K562 (cell line): ENCODE results near the gene TMEM87B. TPM values are rescaled to one million over a fixed set of nuclear protein-coding genes. Genes with fewer than 3 reads are reported as not detected.

ENCODE experiments used
- ATAC-seq: fragments of 200-7000 bp; cut with Tn5 transposase; 3 replicates; pipeline ENCODE4 v1.9.1; 2020; ENCODE audit warnings: moderate library complexity
- BruUV-seq: library from RNA; stranded (reverse); fragments of 400-500 nt; replicated peaks from 2 replicates; lab custom pipeline; 2021; lab: Mats Ljungman, UMichigan
- CTCF ChIA-PET: fragments of 300-600 bp; formaldehyde crosslinking; extraction: SDS; loops from one replicate; lab custom pipeline; 2021; ENCODE audit warnings: low intra/inter-chr PET ratio; lab: Yijun Ruan, JAX
- POLR2A ChIA-PET: fragments of 300-600, 350-650 bp; sonication (Branson Sonifier 250); formaldehyde crosslinking; extraction: SDS; loops from one replicate; lab custom pipeline; 2021; ENCODE audit warnings: antibody characterized with exemption, inconsistent platforms; lab: Yijun Ruan, JAX
- DNase-seq, 4 experiments: peaks; one replicate each; pipeline versions ENCODE4 v3.0.0 to v3.0.0-alpha.2; 2011 to 2018; ENCODE audit warnings: low spot score in 3 of 4, mixed read lengths in 3 of 4; ENCODE audit errors: extremely low read depth in 1 of 4
- FAIRE-seq: peaks from 2 replicates; lab custom pipeline; 2011; peaks lifted over from hg19 to GRCh38; lab: Jason Lieb, UNC
- H2AFZ ChIP-seq: 2 replicates; pipeline ENCODE4 v1.6.0; 2011; ENCODE audit warnings: low read depth, low read length, control low read depth, inconsistent platforms
- H3K27ac ChIP-seq: fragments of 200-600 bp; 3 replicates; pipeline ENCODE4 v1.8.0; 2011; ENCODE audit warnings: low read depth, mild to moderate bottlenecking, control low read depth, inconsistent platforms, low read length, moderate library complexity, mixed read lengths; ENCODE audit errors: extremely low read depth
- H3K27me3 ChIP-seq, 2 experiments: fragments of 300-600 bp in 1 of 2; 2 replicates in 1 of 2; 3 replicates in 1 of 2; pipeline versions ENCODE4 v1.6.0 to v1.8.0; 2011; ENCODE audit warnings: inconsistent platforms in 2 of 2, low read length in 2 of 2, mild to moderate bottlenecking in 1 of 2, mixed read lengths in 1 of 2, moderate library complexity in 1 of 2; ENCODE audit not compliant: control insufficient read depth in 2 of 2, insufficient read depth in 2 of 2
- H3K36me3 ChIP-seq: fragments of 300-600 bp; 3 replicates; pipeline ENCODE4 v1.8.0; 2011; ENCODE audit warnings: mild to moderate bottlenecking, low read length, inconsistent platforms; ENCODE audit not compliant: control insufficient read depth, insufficient read depth
- H3K4me1 ChIP-seq, 2 experiments: fragments of 200-600 bp in 1 of 2; replicated peaks in 1 of 2; 2 replicates in 1 of 2; 3 replicates in 1 of 2; pipeline versions ENCODE4 v1.5.1 to v1.8.0; 2011; ENCODE audit warnings: inconsistent platforms in 2 of 2, low read length in 2 of 2, mild to moderate bottlenecking in 1 of 2, mixed read lengths in 1 of 2, moderate library complexity in 1 of 2; ENCODE audit not compliant: control insufficient read depth in 2 of 2, insufficient read depth in 2 of 2
- H3K4me2 ChIP-seq: 2 replicates; pipeline ENCODE4 v1.6.1; 2011; ENCODE audit warnings: low read length, control low read depth, inconsistent platforms, mixed read lengths; ENCODE audit not compliant: insufficient read depth
- H3K4me3 ChIP-seq: fragments of 200-600 bp; sonication (generic), shearing (Covaris generic); 2 replicates; pipeline ENCODE4 v1.5.1; 2016; ENCODE audit warnings: control low read depth, inconsistent platforms
- H3K79me2 ChIP-seq: fragments of 200-600 bp; 3 replicates; pipeline ENCODE4 v1.8.0; 2011; ENCODE audit warnings: low read length, inconsistent platforms; ENCODE audit not compliant: control insufficient read depth, insufficient read depth
- H3K9ac ChIP-seq, 2 experiments: 2 replicates each; pipeline versions ENCODE4 v1.6.0 to v1.6.1; 2011; ENCODE audit warnings: low read depth in 2 of 2, low read length in 2 of 2, control low read depth in 1 of 2, inconsistent platforms in 1 of 2, mild to moderate bottlenecking in 1 of 2, mixed read lengths in 1 of 2; ENCODE audit not compliant: insufficient read depth in 1 of 2
- H3K9me1 ChIP-seq: one replicate; pipeline ENCODE4 v1.6.0; 2011; ENCODE audit warnings: inconsistent platforms, mild to moderate bottlenecking, low read length, moderate library complexity; ENCODE audit not compliant: control insufficient read depth, insufficient read depth
- H3K9me3 ChIP-seq: replicated peaks from 2 replicates; pipeline ENCODE4 v1.5.1; 2011; ENCODE audit warnings: low read depth, low read length, inconsistent platforms; ENCODE audit not compliant: control insufficient read depth, insufficient read depth
- H4K20me1 ChIP-seq: replicated peaks from 2 replicates; pipeline ENCODE4 v1.6.1; 2011; ENCODE audit warnings: low read length, inconsistent platforms, mixed read lengths; ENCODE audit not compliant: control insufficient read depth, insufficient read depth
- ATF1 ChIP-seq, 2 experiments: fragments of 450-650 bp in 1 of 2; IDR thresholded peaks; 2 replicates each; pipeline ENCODE4 v1.6.1; 2016; ENCODE audit warnings: missing compliant biosample characterization in 1 of 2, missing genetic modification characterization in 1 of 2
- FOSL1 ChIP-seq: fragments of 200-800 bp; sonication (Bioruptor generic); conservative IDR thresholded peaks from 2 replicates; pipeline ENCODE4 v1.6.1; 2016; ENCODE audit warnings: missing genetic modification characterization, missing compliant biosample characterization
- PHF21A ChIP-seq: fragments of 450-650 bp; IDR thresholded peaks from 2 replicates; pipeline ENCODE4 v1.6.1; 2017; ENCODE audit warnings: low read depth, borderline replicate concordance
- PREB ChIP-seq: sonication (generic); formaldehyde crosslinking; IDR thresholded peaks from 2 replicates; pipeline ENCODE4 v1.8.1; 2023; ENCODE audit warnings: mild to moderate bottlenecking, missing genetic modification reagents
- RFX5 ChIP-seq: IDR thresholded peaks from 2 replicates; pipeline ENCODE4 v1.6.1; 2011; ENCODE audit warnings: low read depth, mild to moderate bottlenecking, improper control_type of control experiment, low read length
- TCF15 ChIP-seq: fragments of 250-450 bp; sonication (Bioruptor Pico); IDR thresholded peaks from 2 replicates; pipeline ENCODE4 v1.8.0; 2022; ENCODE audit warnings: moderate library complexity, mild to moderate bottlenecking, inconsistent platforms
- TFAM ChIP-seq: fragments of 250-450 bp; sonication (Bioruptor Pico); conservative IDR thresholded peaks from 2 replicates; pipeline ENCODE4 v1.5.0; 2021; ENCODE audit warnings: mild to moderate bottlenecking, moderate library complexity
- TRIM28 ChIP-seq: fragments of 450-650 bp; IDR thresholded peaks from 2 replicates; pipeline ENCODE4 v1.6.1; 2017
- ZNF280B ChIP-seq: fragments of 250-450 bp; sonication (Bioruptor Pico); IDR thresholded peaks from 2 replicates; pipeline ENCODE4 v1.5.1; 2021; ENCODE audit warnings: mild to moderate bottlenecking
- ZNF354B ChIP-seq: fragments of 250-450 bp; sonication (Bioruptor Pico); IDR thresholded peaks from 2 replicates; pipeline ENCODE4 v1.4.0; 2020
- ZSCAN32 ChIP-seq: fragments of 450-650 bp; formaldehyde crosslinking; IDR thresholded peaks from 2 replicates; pipeline ENCODE4 v1.4.0; 2020; ENCODE audit warnings: mild to moderate bottlenecking, moderate library complexity
- WGBS: fragments of 100-300 bp; shearing (Covaris generic); methylation state at CpG from one replicate; pipeline ENCODE4 v1.1.6; 2016; ENCODE audit warnings: low coverage, mixed read lengths; ENCODE audit not compliant: insufficient coverage; ENCODE audit errors: missing lambda C conversion rate; 5-methylcytosine and 5-hydroxymethylcytosine counted together
- in situ Hi-C: fragments of 300-500 bp; cut with MboI; formaldehyde crosslinking; loops from 4 replicates; pipeline ENCODE4 v1.15.0; 2018; ENCODE audit warnings: inconsistent platforms, mixed read lengths
- intact Hi-C: fragments of 100-400 bp; cut with micrococcal nuclease; formaldehyde crosslinking; loops from 2 replicates; pipeline ENCODE4 v1.14.2; 2022
- polyA plus RNA-seq, 8 experiments: library from polyadenylated mRNA; depleted of rRNA in 4 of 8; stranded (reverse) in 5 of 8; unstranded in 3 of 8; fragments of >200 nt; fragmentation: Nextera tagmentation in 2 of 8; fragmentation: Illumina TruSeq in 1 of 8; extraction: Ambion mirVana in 2 of 8; extraction: Trizol in 1 of 8; gene quantifications; 2 replicates each; pipeline versions ENCODE4 v1.2.1 to v1.2.3, GENCODE V29; 2011 to 2014; ENCODE audit warnings: inconsistent platforms in 1 of 8, missing spikeins in 1 of 8
- total RNA-seq, 7 experiments: library from RNA; depleted of rRNA in 6 of 7; stranded (reverse); fragments of >200 nt in 6 of 7; fragmentation: Illumina TruSeq in 2 of 7; extraction: Trizol in 2 of 7; gene quantifications; 2 replicates each; pipeline versions ENCODE4 v1.2.1 to v1.2.3, GENCODE V29; 2011 to 2021; ENCODE audit warnings: low replicate concordance in 1 of 7

TMEM87B gene
- total and polyA plus RNA-seq, 9 of the 15 experiments (the other 6 are each of a cell fraction or from before 2014, with no cell fraction given): 3.7 to 17.1 (median 11.0) TPM

- CTCF ChIA-PET: no interaction called here
- FAIRE-seq (no peak), DNase-seq (no peak), ATAC-seq (no peak)
- no peaks in the 10 kb centered on the region for H3K9me1 ChIP-seq
- H2AFZ ChIP-seq: no peak overlapping the region
- BruUV-seq: no TSS peak
- no peaks in the 10 kb centered on the region for H3K36me3 ChIP-seq
- H3K4me2 ChIP-seq: no peak overlapping the region
- H3K27ac ChIP-seq: no peak overlapping the region
- no peak overlapping the region for H3K4me3 ChIP-seq
- TF ChIP-seq TRIM28: no peak
- POLR2A ChIA-PET: interaction anchor here (0.6 to 1.3 kb wide), 3 partner anchors 9 to 17 kb away, joined by 3 to 4 read pairs (median 3); no protein-coding TSS in a partner anchor
- H3K79me2 ChIP-seq: no peaks in the 10 kb centered on the region
- in situ Hi-C loops (no loop called here), intact Hi-C loops (no loop called here)
- no peaks in the 10 kb centered on the region for H3K9me3 ChIP-seq
- no peak overlapping the region for H3K9ac ChIP-seq
- peaks cover 0 to 17% of the 10 kb centered on the region in 2 experiments; a peak in 2 of 5 replicates for H3K4me1 ChIP-seq
- WGBS: 4% methylated on average over 6 of the region's 6 CpGs
- H3K27me3 ChIP-seq: peaks cover 36 to 63% of the 10 kb centered on the region in 2 experiments; a peak in 4 of 5 replicates
- no peaks in the 10 kb centered on the region for H4K20me1 ChIP-seq
Observed at GRCh38 chr2:112162341-112162740, 107.3 kb downstream of the TMEM87B start.

GRCh38 chr2:112162956-112163355 lies 107.9 kb downstream of the TMEM87B start:
- ChIA-PET POLR2A (interaction anchor here (0.6 to 1.3 kb wide), 4 partner anchors 8 to 16 kb away, joined by 3 to 4 read pairs (median 3); no protein-coding TSS in a partner anchor), CTCF (no interaction called here)
- Histone ChIP-seq H3K4me1 (peaks cover 0 to 17% of the 10 kb centered on the region in 2 experiments; a peak in 2 of 5 replicates), H3K27ac (no peak overlapping the region), H3K79me2 (no peaks in the 10 kb centered on the region), H3K36me3 (no peaks in the 10 kb centered on the region), H4K20me1 (no peaks in the 10 kb centered on the region), H3K9me1 (no peaks in the 10 kb centered on the region), H2AFZ (no peak overlapping the region), H3K9me3 (no peaks in the 10 kb centered on the region), H3K9ac (no peak overlapping the region), H3K4me2 (no peak overlapping the region), H3K27me3 (peaks cover 38 to 69% of the 10 kb centered on the region in 2 experiments; a peak in 4 of 5 replicates), H3K4me3 (no peak overlapping the region)
- DNase-seq (no peak), FAIRE-seq (no peak), ATAC-seq (no peak)
- 2% methylated on average over 11 of the region's 11 CpGs for WGBS
- BruUV-seq: no TSS peak
- in situ Hi-C loops (no loop called here), intact Hi-C loops (no loop called here)
- no peak for TF ChIP-seq FOSL1 (tag)
- no peak for TF ChIP-seq TCF15
- no peak for TF ChIP-seq ZNF354B (CRISPR knock-in tag)
- no peak for TF ChIP-seq RFX5
- no peak for TF ChIP-seq ATF1 (CRISPR knock-in tag; IDR thresholded peaks at IDR 0.05)
- no peak for TF ChIP-seq ATF1 (tag; IDR thresholded peaks at IDR 0.05)
- no peak for TF ChIP-seq ZNF280B (CRISPR knock-in tag)
- TF ChIP-seq TFAM (CRISPR knock-in tag): no peak
- TF ChIP-seq ZSCAN32: no peak
- TF ChIP-seq PREB (CRISPR knock-in tag): no peak
- TF ChIP-seq PHF21A: no peak
